ENCODE results near the gene MOSPD3. TPM values are rescaled to one million over a fixed set of nuclear protein-coding genes. Genes with fewer than 3 reads are reported as not detected.
"Not testable (repeated sequence)": the region's sequence is repeated elsewhere in the genome, so short reads cannot be mapped to it uniquely, and the experiment has no call there.

MOSPD3 gene
- total RNA-seq, 2 donors from 2014 or later, result 12.6 to 13.4 TPM

GRCh38 chr7:100630066-100630465, 17.7 kb downstream of the MOSPD3 start:
- Mint-ChIP-seq H3K27ac (peak overlapping the region; percentile 5), H3K36me3 (ENCODE audit: insufficient read depth in 2 of 2) (no peaks in the 10 kb centered on the region), H3K27me3 (ENCODE audit: low read depth) (no peaks in the 10 kb centered on the region), H3K9me3 (no peaks in the 10 kb centered on the region), H3K4me3 (no peak overlapping the region), H3K4me1 (ENCODE audit: low read depth) (peaks cover 21% of the 10 kb centered on the region)
- DNase-seq, result no peak
- no peak for ATAC-seq (replicated peaks in 1 of 2)

GRCh38 chr7:100632951-100633717, 20.8 kb downstream of the MOSPD3 start:
- H3K9me3 Mint-ChIP-seq, result no peaks in the 10 kb centered on the region
- DNase-seq (peak; percentile 78 to 79), ATAC-seq (replicated peaks in 1 of 2) (peak; percentile 85 to 88)
- no peaks in the 10 kb centered on the region for H3K27me3 Mint-ChIP-seq (ENCODE audit: low read depth)
- H3K4me3 Mint-ChIP-seq, result peak overlapping the region; percentile 79 to 89
- H3K4me1 Mint-ChIP-seq (ENCODE audit: low read depth), result peaks cover 16% of the 10 kb centered on the region
- peak overlapping the region; percentile 89 for H3K27ac Mint-ChIP-seq
- no peaks in the 10 kb centered on the region for H3K36me3 Mint-ChIP-seq (ENCODE audit: insufficient read depth in 2 of 2)

GRCh38 chr7:100639995-100640516, 27.7 kb downstream of the MOSPD3 start:
- Mint-ChIP-seq H3K4me1 (ENCODE audit: low read depth) (no peaks in the 10 kb centered on the region), H3K27ac (no peak overlapping the region), H3K4me3 (no peak overlapping the region), H3K27me3 (ENCODE audit: low read depth) (no peaks in the 10 kb centered on the region), H3K36me3 (ENCODE audit: insufficient read depth in 2 of 2) (no peaks in the 10 kb centered on the region), H3K9me3 (no peaks in the 10 kb centered on the region)
- ATAC-seq (replicated peaks in 1 of 2) (no peak), DNase-seq (no peak)

GRCh38 chr7:100640517-100641440, 28.4 kb downstream of the MOSPD3 start:
- no peak for ATAC-seq (replicated peaks in 1 of 2)
- Mint-ChIP-seq H3K27me3 (ENCODE audit: low read depth) (no peaks in the 10 kb centered on the region), H3K4me3 (no peak overlapping the region), H3K9me3 (no peaks in the 10 kb centered on the region), H3K36me3 (ENCODE audit: insufficient read depth in 2 of 2) (no peaks in the 10 kb centered on the region), H3K4me1 (ENCODE audit: low read depth) (no peaks in the 10 kb centered on the region), H3K27ac (no peak overlapping the region)
- DNase-seq, result no peak

- no peak within 1 kb of the TSS for H3K27ac Mint-ChIP-seq
- H3K9me3 Mint-ChIP-seq, result no peaks in the 10 kb centered on the region
- H3K4me3 Mint-ChIP-seq, result no peak within 1 kb of the TSS
- no peak for ATAC-seq (replicated peaks in 1 of 2)
- DNase-seq, result no peak
- H3K4me1 Mint-ChIP-seq (ENCODE audit: low read depth), result no peaks in the 10 kb centered on the region
- H3K27me3 Mint-ChIP-seq (ENCODE audit: low read depth), result no peaks in the 10 kb centered on the region
- no peaks in the 10 kb centered on the region for H3K36me3 Mint-ChIP-seq (ENCODE audit: insufficient read depth in 2 of 2)
Observed at GRCh38 chr7:100641463-100641859, 29.1 kb downstream of the MOSPD3 start, which contains the start of gene TFR2. TSS of gene TFR2 (minus strand) at chr7:100641552. CDS start at chr7:100641509, 43 bp downstream.

- DNase-seq (no peak), ATAC-seq (replicated peaks in 1 of 2) (no peak)
- no peaks in the 10 kb centered on the region for H3K4me1 Mint-ChIP-seq (ENCODE audit: low read depth)
- H3K4me3 Mint-ChIP-seq, result no peak overlapping the region
- no peaks in the 10 kb centered on the region for H3K9me3 Mint-ChIP-seq
- no peaks in the 10 kb centered on the region for H3K36me3 Mint-ChIP-seq (ENCODE audit: insufficient read depth in 2 of 2)
- H3K27me3 Mint-ChIP-seq (ENCODE audit: low read depth), result no peaks in the 10 kb centered on the region
- H3K27ac Mint-ChIP-seq, result no peak overlapping the region
Observed at GRCh38 chr7:100641860-100642533, 29.7 kb downstream of the MOSPD3 start.

GRCh38 chr7:100642534-100642907, 30.2 kb downstream of the MOSPD3 start:
- Mint-ChIP-seq H3K9me3 (no peaks in the 10 kb centered on the region), H3K27ac (no peak overlapping the region), H3K27me3 (ENCODE audit: low read depth) (no peaks in the 10 kb centered on the region), H3K4me3 (no peak overlapping the region), H3K36me3 (ENCODE audit: insufficient read depth in 2 of 2) (no peaks in the 10 kb centered on the region), H3K4me1 (ENCODE audit: low read depth) (no peaks in the 10 kb centered on the region)
- DNase-seq (peak; percentile 19 to 29), ATAC-seq (replicated peaks in 1 of 2) (peak; percentile 36 to 49)

- H3K4me3 Mint-ChIP-seq, result no peak overlapping the region
- ATAC-seq (replicated peaks in 1 of 2) (no peak), DNase-seq (no peak)
- no peaks in the 10 kb centered on the region for H3K4me1 Mint-ChIP-seq (ENCODE audit: low read depth)
- H3K27me3 Mint-ChIP-seq (ENCODE audit: low read depth), result peaks cover 13% of the 10 kb centered on the region
- H3K9me3 Mint-ChIP-seq, result no peaks in the 10 kb centered on the region
- no peak overlapping the region for H3K27ac Mint-ChIP-seq
- H3K36me3 Mint-ChIP-seq (ENCODE audit: insufficient read depth in 2 of 2), result no peaks in the 10 kb centered on the region
Observed at GRCh38 chr7:100649826-100650565, 37.7 kb downstream of the MOSPD3 start.

- Mint-ChIP-seq H3K27ac (no peak overlapping the region), H3K4me3 (no peak overlapping the region), H3K4me1 (ENCODE audit: low read depth) (no peaks in the 10 kb centered on the region), H3K27me3 (ENCODE audit: low read depth) (peaks cover 40% of the 10 kb centered on the region), H3K9me3 (no peaks in the 10 kb centered on the region), H3K36me3 (ENCODE audit: insufficient read depth in 2 of 2) (no peaks in the 10 kb centered on the region)
- no peak for DNase-seq
- ATAC-seq (replicated peaks in 1 of 2), result no peak
Observed at GRCh38 chr7:100654908-100655831, 42.8 kb downstream of the MOSPD3 start.

- no peaks in the 10 kb centered on the region for H3K36me3 Mint-ChIP-seq (ENCODE audit: insufficient read depth in 2 of 2)
- H3K27ac Mint-ChIP-seq, result no peak within 1 kb of the TSS
- no peaks in the 10 kb centered on the region for H3K4me1 Mint-ChIP-seq (ENCODE audit: low read depth)
- H3K4me3 Mint-ChIP-seq, result peak within 1 kb of the TSS in 1 of 2 donors; percentile 27
- DNase-seq (peak; percentile 67 to 69), ATAC-seq (replicated peaks in 1 of 2) (peak; percentile 64 to 76)
- H3K9me3 Mint-ChIP-seq, result no peaks in the 10 kb centered on the region
- H3K27me3 Mint-ChIP-seq (ENCODE audit: low read depth), result peaks cover 40% of the 10 kb centered on the region
Observed at GRCh38 chr7:100655908-100656674, 43.8 kb downstream of the MOSPD3 start, which contains the start of gene ACTL6B. TSS of gene ACTL6B (minus strand) at chr7:100656448. CDS start at chr7:100656354, 94 bp downstream.

- not testable (repeated sequence) for H3K9me3 Mint-ChIP-seq; H3K4me3 Mint-ChIP-seq; H3K36me3 Mint-ChIP-seq (ENCODE audit: insufficient read depth in 2 of 2); H3K27ac Mint-ChIP-seq; ATAC-seq (replicated peaks in 1 of 2); DNase-seq; H3K4me1 Mint-ChIP-seq (ENCODE audit: low read depth)
- peaks cover 16% of the 10 kb centered on the region for H3K27me3 Mint-ChIP-seq (ENCODE audit: low read depth)
Observed at GRCh38 chr7:100662194-100662776, 49.9 kb downstream of the MOSPD3 start.

Data from activated T-cell treated with anti-CD3 and anti-CD28 coated beads, Interleukin-2, amount 50 U/mL, for 72 hours (primary cell).